Testis (tissue), 2 donors: ENCODE results near the gene NUDT14.

Experiments
- CTCF ChIP-seq, 3 experiments: fragments of 450-650 bp in 2 of 3; fragments of 200-600 bp in 1 of 3; sonication (generic) in 1 of 3; IDR thresholded peaks; one replicate each; pipeline ENCODE4 v1.5.1; 2016 to 2019; ENCODE audit warnings: antibody characterized with exemption in 3 of 3, mild to moderate bottlenecking in 2 of 3, moderate library complexity in 1 of 3
- POLR2A ChIP-seq: fragments of 450-650 bp; IDR thresholded peaks from one replicate; pipeline ENCODE4 v1.6.1; 2017; ENCODE audit warnings: antibody characterized with exemption, mild to moderate bottlenecking, moderate library complexity

GRCh38 chr14:105185973-105186372, 4.9 kb upstream of the NUDT14 start:
- no peak for TF ChIP-seq CTCF (IDR thresholded peaks at IDR 0.05)
- TF ChIP-seq POLR2A = no peak
